HG03378 (cell line): ENCODE measurements around the gene SMKR1.
A peak's percentile ranks its signal among the peaks of the same experiment; 100 is the strongest.
"Not testable (repeated sequence)": the region's sequence is repeated elsewhere in the genome, so short reads cannot be mapped to it uniquely, and the experiment has no call there.

Experiments
- ATAC-seq: cut with Tn5 transposase; IDR thresholded peaks from one replicate; pipeline ENCODE4 v1.9.1; 2021; ENCODE audit warnings: mild to moderate bottlenecking, moderate library complexity; ENCODE audit not compliant: unreplicated experiment

The SMKR1 gene

DNA sequence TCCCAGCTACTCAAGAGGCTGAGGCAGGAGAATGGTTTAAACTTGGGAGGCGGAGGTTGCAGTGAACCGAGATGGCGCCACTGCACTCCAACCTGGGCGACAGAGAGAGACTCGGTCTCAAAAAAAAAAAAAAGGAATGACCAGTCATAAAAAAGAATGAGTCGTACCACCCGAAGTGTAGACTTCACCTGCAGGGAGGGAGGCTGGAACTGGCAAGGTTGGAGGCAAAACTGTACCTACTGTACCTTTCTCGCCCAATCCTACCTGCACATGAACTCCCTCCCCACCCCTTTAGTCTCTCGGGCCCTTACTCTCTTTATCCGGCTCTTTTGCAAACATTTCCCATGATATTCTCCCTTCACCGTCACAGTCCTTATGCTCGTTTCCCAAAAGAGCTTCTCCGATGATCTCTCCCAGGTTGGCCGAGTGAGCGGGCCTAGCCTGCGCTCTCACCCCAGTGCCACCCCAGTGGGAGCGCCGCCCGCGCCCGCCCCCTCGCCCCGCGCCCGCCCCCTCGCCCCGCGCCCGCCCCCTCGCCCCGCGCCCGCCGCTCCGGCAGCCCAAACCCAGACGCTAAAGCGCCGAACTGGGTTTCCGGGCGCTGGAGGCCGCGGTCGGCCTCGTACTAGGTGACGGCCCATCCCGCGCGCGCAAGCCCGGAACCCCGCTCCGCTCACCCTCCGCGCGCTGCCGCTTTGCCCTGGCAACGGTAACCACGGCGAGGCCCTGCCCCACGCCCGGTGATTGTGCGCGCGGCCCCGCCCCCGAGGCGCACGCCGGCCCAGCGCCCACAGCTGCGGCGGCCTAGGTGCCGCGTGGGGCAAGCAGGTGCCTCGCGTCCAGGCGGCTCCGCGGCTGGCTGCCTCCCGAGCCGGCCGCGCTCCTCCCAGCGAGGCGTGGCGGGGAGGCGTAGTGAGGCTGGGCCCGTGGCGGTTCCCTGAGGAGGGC is at the start of gene SMKR1:
TSS of gene SMKR1 (plus strand) at position 772 of the 948 bp plus-strand sequence. CDS start 294 bp downstream, outside the sequence.
- ATAC-seq, result peak; percentile 54

- ATAC-seq, result no peak
Measured at GRCh38 chr7:129452589-129453231, 49.6 kb upstream of the SMKR1 start.

- no peak for ATAC-seq
Measured at GRCh38 chr7:129453510-129454248, 48.7 kb upstream of the SMKR1 start.

DNA sequence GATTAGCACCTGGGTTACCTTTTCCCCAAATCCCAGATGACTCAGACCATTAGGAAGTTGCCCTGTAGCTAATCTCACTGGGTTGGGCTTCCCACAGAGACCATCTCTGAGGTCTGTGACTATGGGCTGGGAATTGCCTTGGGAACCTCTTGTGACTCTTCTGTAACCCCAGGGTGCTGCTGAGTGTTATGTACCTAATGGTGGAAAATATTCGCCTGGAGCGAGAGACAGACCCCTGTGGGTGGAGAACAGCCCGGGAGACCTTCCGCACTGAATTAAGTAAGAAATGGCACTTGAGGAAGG is 48.1 kb upstream of the SMKR1 start:
- ATAC-seq, result no peak

DNA sequence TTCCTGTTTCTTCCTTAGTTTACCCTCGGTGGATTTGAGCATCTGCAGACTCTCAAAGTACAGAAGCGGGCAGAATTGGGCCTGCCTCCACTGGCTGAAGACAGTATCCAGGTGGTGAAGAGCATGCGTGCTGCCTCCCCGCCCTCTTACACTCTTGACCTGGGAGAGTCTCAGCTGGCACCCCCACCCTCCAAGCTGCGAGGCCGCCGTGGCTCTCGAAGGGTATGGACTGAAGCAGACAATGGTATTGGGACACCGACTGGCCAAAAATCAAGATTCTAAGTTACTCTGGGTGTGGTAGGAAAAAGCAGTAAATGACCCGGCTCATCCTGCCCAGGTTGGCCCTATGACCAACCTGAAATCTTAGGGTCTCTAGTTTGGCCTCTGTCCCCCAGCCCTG is 45.9 kb upstream of the SMKR1 start:
- no peak for ATAC-seq

DNA sequence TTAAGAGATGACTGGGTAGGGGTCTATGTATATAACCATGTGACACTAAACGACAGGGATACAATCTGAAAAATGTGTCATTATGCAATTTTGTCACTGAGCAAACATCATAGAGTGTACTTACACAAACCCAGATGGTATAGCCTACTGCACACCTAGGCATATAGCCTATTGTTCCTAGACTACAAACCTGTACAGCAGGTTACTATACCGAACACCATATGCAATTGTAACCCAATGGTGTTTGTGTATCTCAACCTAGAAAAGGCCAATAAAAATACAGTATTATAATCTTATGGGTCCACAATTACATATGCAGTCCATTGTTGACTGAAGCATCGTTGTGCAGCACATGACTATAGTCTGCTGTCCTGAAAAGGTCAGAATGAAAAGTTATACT is 45.2 kb upstream of the SMKR1 start:
- ATAC-seq, result no peak

- no peak for ATAC-seq
Measured at GRCh38 chr7:129458171-129458570, 44.2 kb upstream of the SMKR1 start.

DNA sequence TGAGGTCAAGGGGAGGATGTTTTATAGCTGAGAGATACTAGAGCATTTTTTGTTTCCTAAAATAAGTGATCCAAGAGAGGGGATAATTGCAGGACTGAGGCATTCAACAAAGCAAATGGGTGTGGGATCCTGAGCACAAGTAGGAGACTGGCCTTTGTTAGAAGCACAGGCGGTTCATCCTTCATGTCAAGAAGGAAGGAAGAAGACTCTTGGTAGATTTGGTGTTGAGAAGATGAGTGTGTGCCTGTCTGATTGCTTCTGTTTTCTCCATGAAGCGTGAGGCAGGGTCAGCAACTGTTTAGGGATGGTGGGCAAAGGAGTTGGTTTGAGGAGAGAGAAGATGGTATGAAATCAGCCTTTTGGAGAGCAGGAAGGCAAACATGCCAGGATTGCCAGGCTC is 40.5 kb upstream of the SMKR1 start:
- ATAC-seq, result no peak

- ATAC-seq, result no peak
Measured at GRCh38 chr7:129462420-129462819, 39.9 kb upstream of the SMKR1 start.

DNA sequence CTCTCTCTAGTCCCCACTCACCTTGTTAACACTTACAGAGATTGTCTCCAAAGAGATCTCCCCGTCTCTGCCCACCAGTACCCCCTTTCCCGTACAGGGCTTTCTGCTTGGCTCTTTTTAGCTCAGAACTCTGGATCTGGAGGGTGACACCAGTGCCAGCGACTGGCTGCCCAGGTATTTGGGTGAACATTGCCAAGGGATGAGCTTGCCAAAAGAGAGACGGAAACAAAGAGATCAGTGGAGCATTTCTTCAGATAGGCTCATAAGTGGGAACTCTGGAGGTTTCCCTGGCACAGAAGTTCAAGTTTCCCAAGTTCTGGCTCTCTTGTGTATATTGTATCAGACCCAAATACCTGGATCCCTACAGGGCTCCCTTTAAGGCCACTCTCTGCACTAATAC is 38.1 kb upstream of the SMKR1 start:
- ATAC-seq, result no peak

GRCh38 chr7:129465080-129465479 is 37.3 kb upstream of the SMKR1 start:
- no peak for ATAC-seq

DNA sequence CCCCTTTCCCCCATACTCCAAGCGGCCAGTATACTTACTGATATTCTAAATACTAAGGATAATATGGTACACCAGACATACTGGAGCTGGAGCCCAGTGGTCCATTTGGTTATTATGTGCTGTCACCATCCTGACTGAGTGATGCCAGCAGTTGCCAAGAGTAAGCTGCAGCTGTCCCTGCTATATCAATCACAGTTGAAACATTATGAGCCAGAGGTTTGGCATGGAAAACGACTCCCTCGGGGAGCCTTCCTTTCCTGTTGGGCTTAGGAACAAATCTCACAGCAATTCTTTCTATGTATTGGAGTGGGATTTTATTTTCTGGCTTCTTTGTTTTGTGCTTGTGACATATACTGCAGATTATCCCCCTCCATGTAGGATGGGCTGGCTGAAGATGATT is 35.5 kb upstream of the SMKR1 start:
- ATAC-seq, result no peak

DNA sequence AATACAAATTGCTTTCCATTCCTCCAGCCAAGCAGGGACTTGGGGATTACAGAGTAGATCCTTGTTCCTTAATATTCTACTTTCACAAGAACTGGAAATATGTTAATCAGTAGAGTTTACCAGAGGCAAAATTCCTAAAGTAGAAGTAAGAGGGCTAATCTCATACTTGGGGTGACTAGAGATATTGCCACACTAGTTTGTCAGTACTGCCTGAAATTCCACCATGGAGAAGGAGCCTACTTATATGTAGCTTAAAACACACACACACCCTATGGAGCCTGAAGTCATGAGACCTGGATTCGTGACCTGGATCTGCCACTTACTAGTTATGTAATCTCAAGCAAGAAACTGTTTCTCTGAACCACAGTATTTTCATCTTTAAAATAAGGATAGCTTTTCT is 34.2 kb upstream of the SMKR1 start:
- ATAC-seq, result no peak

DNA sequence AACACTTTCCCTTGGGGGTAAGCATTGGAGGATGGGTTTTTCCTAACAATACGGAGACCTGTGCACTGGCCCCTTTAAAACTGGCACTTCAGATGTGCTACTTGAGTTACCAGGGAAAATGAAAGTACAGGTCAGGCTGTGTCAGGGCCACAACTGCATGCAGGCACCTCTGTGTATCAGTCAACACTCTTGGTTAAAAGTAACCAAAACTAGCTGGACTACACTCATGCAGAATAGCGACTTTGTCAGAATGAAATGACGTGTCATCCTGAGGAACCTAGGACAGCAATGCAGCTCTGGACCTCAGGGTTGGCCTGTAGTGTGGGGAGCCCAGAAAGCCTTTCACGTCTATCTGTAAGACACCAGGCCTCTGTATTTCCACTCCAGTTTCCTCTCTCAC is 33.8 kb upstream of the SMKR1 start:
- no peak for ATAC-seq

- ATAC-seq, result no peak
Measured at GRCh38 chr7:129469930-129470329, 32.4 kb upstream of the SMKR1 start.

- ATAC-seq, result no peak
Measured at GRCh38 chr7:129470411-129470810, 31.9 kb upstream of the SMKR1 start.

GRCh38 chr7:129471402-129471827 is 30.9 kb upstream of the SMKR1 start:
- no peak for ATAC-seq

- ATAC-seq, result not testable (repeated sequence)
Measured at GRCh38 chr7:129475931-129476330, 26.4 kb upstream of the SMKR1 start.

GRCh38 chr7:129476398-129476797 is 25.9 kb upstream of the SMKR1 start:
- ATAC-seq, result not testable (repeated sequence)

DNA sequence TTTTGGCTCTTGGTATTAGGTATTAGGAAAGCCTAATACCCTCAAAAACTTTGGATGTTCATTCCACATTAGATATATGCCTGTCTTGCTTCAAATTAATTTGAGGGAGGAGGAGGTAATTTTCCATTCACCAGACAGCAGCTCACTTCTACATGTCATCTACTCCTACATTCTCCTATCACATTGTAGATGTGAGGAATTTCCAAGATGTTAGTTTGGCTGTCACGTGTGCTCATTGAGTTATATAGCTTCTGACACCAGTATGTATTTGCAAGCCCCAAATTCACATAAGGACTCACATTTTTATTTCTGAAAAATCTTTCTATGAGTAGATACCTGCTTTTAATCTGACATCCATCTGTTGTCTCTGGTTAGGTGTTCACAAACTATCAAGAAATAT is 22.5 kb upstream of the SMKR1 start:
- ATAC-seq, result no peak

DNA sequence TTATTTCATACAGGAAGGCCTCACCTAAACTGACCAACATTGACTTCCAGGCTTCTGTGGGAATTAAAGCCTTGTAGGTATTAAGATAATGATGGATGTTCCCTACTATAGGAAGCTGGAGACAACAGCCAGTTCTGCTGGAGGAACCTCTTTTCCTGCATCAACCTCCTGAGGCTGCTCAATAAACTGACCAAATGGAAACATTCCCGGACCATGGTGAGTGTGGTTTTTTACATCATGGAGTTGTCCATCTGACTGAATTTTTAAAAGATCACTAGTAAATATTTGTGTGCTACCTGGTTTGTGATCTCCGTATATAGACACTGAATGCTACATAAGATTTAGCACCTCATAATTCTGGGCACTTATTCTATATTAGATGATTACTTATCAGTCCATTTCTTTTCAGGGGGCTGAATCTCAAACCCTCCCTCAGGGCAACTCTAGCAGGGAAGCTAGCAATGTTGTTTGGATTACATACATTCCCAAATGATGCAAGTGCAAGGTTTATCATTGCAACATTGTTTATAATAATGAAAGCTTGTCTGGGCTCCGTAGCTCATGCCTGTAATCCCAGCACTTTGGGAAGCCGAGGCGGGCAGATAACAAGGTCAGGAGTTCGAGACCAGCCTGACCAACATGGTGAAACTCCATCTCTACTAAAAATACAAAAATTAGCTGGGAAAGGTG is 21.5 kb upstream of the SMKR1 start:
- no peak for ATAC-seq
